HG03066 (cell line): ENCODE results near the gene UBN1.

Experiments
- ATAC-seq: cut with Tn5 transposase; IDR thresholded peaks from one replicate; pipeline ENCODE4 v1.9.1; 2021; ENCODE audit warnings: low read depth; ENCODE audit not compliant: unreplicated experiment

UBN1 gene, protein sequence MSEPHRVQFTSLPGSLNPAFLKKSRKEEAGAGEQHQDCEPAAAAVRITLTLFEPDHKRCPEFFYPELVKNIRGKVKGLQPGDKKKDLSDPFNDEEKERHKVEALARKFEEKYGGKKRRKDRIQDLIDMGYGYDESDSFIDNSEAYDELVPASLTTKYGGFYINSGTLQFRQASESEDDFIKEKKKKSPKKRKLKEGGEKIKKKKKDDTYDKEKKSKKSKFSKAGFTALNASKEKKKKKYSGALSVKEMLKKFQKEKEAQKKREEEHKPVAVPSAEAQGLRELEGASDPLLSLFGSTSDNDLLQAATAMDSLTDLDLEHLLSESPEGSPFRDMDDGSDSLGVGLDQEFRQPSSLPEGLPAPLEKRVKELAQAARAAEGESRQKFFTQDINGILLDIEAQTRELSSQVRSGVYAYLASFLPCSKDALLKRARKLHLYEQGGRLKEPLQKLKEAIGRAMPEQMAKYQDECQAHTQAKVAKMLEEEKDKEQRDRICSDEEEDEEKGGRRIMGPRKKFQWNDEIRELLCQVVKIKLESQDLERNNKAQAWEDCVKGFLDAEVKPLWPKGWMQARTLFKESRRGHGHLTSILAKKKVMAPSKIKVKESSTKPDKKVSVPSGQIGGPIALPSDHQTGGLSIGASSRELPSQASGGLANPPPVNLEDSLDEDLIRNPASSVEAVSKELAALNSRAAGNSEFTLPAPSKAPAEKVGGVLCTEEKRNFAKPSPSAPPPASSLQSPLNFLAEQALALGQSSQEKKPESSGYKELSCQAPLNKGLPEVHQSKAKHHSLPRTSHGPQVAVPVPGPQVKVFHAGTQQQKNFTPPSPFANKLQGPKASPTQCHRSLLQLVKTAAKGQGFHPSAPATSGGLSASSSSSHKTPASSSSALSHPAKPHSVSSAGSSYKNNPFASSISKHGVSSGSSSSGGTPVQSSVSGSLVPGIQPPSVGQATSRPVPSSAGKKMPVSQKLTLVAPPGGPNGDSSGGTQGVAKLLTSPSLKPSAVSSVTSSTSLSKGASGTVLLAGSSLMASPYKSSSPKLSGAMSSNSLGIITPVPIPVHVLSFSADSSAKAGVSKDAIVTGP (N-terminal part only)

DNA sequence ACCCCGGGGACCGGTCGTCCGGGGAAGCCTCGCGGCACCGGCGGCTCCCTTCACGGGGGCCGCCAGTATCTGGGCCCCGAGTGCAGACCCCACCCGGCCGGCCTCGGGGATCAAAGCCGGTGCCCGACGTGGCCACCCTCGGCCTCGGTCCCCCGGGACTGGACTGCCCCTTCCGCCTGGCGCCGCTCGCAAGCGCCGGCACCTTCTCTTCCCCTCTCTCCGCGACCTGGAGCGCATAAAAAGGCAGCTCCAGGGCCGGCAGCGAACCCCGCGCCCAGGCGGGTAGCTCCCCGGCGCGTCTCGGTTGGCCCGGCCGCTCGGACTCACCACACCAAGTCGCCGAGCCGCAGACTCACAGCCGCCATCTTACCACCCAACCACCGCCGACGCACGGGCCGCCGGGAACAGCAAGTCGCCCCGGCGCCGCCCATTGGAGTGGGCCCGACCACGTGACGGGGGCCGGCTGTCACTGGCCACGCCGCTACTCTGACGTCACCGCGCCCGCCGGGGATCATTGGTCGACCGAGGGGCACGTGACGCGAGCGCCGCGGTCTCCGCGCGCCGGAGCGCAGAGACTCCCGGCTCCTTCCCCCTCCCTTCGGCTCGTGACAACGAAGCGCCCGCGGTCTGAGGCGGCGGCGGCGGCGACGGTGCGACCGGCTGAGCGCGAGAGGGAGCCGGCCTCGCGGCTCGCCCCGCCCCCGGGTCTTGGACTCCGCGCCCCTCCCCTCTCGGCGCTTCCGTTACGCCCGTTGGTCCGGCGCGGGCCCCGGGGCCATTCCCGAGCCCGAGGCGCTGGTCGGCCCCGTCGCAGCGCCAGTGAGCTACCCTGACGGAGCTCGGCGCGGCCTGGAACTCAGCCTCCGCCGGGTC, at the start of gene UBN1, which contains the start of gene GLYR1:
UBN1 (plus strand) TSS at position 581 of the 873 bp plus-strand sequence. CDS start 5,437 bp downstream, outside the sequence.
GLYR1 (minus strand) TSS at position 388 of the 873 bp plus-strand sequence; CDS start at position 365, 23 bp downstream.
- peak; percentile 91 for ATAC-seq

DNA sequence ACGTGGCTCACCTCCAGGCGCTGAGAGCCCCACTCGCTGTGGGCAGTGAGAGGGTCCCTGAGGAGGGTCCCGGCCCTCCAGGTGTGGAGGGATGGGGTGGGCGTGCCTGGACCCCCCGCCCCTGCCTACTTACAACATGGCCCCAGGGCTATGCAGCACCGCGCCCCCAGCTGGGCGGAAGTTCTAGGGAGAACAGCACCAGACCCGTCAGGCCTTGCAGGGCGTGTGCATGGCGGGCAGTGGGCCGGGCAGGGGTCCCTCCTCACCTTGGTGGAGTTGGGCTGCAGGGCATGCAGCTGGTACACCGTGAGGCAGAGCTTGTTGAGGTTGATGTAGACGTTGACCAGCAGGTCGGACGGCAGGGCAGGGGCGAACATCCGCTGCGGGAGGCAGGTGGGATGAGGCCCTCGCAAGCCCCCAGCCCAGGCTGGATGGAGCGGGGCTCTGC, 49.5 kb upstream of the UBN1 start:
- no peak for ATAC-seq

DNA sequence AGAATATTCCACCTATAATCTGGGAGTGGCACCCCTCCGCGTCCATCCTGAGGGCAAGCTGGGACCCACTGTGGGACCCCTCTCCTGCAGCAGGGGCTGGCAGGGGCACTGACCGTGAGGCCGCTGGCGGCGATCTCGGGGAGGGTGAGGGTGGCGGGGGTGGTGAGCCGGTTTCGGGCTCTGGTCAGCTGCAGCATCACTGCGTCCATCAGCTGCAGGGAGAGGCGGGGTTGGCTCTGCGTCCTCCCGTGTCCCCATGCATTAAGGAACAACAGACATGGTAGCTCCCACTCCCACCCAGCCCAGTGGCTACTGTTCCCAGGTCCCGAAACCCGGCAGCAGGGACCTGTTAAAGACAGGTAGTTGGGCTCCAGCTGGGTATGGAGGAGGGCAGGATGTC, 48.8 kb upstream of the UBN1 start:
- ATAC-seq = no peak

DNA sequence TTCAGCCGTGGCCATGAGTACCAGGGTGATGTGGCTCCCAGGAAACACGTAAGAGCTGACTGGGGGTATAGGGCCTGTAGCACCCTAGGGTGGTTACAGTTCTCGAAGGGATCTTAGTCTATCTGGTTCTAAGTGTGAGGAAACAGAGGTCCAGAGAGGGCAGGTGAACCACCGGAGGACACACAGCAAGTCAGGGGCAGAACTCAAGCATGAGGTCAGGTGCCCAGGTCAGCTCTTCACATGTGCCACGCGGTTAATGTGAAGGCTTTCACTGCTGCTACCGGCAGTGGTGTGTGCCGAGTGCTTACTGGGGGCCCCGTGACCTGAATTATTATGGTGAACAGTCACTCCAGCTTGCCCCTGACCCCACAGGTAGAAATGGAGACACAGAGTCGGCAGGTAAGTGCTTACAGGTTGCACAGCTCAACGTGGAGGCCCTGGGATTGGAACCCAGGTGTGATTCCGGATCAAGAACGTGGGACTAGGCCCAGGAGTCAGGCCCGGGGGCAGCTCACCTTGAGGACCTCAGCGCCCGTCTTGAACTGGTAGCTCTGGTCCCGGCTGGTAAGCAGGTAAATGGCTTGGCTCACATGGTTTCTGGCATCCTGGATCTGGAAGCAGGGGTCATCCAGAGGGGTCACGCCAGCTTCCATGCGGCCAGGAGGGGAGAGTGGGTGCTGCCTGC, 48.0 kb upstream of the UBN1 start:
- ATAC-seq = no peak

DNA sequence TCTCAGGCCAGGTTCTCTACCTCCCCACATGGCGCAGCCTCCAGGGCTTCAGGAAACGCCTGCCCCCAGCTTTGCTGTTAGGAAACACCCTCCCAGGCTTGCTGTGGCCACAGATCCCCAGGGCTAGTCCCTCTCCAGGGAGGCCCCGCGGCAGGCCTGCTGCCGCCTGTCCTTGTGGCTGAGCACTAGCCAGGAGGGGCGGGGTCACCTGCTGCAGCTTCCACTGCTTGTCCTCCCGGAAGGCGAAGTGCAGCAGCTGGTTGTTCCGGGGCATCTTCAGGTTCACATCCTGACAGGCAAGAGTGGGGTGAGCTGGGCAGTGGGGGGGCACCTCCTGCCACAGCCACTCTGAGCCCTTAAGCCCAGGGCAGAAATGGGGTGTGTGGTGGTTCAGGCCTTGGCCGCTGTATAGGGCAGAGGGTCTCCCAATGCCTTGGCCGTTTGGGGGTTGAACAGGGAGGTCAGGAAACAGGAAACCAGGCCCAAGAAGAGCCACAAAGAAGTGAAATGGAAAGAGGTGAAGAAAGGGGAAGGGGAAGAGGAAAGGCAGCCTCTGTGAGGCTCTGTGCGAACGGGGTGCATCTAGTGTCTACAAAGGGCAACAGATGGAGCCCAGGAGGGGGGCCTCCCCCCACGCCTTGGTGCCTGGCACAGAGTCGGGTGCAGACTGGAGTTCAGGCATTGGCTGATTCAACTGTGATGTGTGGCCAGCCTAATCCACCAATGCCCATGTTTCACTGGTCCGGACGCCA, 46.8 kb upstream of the UBN1 start:
- no peak for ATAC-seq

DNA sequence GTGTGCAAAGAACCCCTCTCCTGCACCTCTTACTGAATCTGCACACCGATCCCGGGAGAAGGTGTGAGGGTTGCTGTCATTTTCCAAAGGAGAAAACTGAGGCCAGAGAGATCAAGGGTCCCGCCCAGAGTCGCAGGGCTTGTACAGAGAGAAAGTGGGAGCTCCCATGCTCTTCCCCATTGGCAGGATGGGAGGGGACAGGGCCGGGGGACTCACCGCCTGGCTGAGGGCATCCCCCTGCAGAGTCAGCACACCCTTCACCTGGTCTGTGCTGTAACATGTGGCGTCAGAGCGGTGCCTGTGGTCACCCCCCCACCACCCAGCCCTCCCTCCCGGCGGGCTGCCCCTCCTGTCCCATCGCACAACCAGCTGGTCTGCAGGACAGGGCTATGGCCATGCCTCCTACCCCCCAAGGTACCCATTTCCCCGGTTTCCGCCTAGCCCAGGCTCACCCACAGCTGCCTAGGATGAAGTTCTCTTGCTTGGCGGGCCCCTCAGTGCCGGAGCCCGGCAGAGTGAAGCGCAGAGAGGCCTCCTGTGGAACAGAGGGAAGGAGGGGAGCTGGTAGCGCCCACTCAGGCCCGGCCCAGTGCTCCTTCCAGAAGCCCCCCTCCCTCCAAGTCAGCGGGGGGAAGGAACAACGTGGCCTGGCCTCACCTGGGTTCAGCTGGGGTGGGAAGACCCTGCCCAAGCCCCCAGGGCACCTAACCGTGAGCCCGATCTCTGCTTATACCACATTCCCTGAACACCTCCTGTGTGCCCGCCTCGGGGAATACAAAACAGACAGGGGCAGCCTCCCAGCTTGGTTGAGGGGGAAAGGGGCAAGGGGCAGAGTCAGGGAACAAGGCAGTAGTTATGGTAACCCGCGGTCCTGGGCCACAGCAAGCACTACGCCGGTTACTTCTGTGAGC, 46.0 kb upstream of the UBN1 start:
- ATAC-seq = no peak

DNA sequence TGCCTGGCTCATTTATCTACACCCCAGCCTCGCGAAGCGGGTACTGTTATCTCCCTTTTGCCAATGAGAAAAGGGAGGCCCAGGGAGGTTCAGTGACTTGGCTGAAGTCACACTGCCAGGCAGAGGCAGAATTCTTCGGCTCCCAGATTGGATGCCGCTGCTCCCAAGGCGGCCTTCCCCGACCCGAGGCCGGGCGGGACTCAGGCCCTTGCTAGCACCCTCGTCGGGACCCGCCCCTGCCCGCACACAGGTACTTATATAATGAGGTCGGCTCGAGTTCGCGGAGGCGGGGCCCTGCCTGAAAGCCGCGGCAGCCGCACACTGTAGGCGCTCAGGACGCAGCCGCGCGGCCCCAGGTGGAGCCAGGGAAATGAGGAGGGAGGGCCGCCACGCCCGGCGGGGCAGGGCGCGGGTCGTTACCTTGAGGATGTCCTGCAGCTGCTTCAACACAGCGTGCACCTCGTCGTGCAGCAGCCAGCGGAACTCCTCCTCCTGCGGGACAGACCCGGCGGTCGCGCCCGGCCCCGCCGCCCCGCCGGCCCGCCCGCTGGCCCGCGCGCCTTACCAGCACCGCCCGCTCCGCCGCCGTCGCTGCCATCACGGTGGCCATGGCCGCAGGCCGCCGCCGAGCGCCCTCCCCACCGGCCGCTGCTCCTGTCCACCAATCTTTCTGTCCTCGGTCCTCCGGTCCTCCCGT, 45.2 kb upstream of the UBN1 start, which contains the start of gene ROGDI:
ROGDI (minus strand) TSS at position 672 of the 697 bp plus-strand sequence; CDS start at position 610, 62 bp downstream.
- ATAC-seq = peak; percentile 51

DNA sequence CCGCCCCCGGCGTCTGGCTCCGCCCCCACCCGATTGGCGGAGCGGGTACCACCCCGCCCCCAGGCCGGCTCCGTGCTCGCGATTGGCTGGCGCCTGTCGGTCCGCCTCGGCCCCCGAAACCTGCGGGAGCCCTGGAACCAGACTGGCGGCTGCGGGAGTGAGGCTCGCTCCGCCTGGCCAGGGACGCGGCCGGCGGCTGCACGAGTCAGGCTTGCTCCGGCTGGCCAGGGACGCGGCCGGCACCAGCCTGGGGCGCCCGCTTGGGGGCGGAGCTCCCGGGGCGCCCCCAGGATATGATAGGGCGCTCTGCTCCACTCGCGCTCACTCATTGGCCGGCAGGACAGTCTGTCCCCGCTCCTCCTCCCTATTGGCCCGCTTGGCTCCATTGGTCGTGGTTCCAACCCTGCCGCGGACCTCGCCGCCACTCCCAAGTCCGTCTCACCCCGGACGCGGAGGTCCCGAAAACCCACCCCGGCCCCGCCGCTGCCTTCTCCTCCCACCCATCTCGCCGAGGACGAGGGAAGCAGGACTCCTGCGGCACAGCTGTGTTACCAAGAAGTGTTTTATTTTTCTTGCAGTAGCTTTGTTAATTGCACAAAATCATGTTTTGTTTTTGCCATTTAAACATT, 44.5 kb upstream of the UBN1 start:
- peak; percentile 93 for ATAC-seq

DNA sequence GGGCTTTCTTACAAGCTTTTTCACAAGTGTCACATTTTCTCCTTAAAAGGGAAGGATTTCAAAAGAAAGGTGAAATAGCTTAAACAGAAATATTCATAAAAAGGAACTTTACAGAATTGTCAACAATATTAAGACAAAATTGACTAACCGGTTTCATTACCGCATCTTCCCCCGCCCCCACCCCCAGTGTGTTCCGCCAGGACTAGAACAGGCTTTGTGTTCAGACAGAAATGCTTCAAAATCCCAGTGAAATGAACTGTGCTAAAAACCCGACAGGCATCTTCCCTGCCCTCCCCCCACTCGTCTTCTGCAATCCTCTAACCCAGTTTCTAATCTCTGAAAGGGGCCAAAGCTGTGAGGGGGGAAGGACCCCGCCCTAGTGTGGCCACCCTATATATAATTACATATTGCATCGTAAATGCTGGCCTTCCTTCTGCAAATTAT, 43.9 kb upstream of the UBN1 start:
- ATAC-seq = no peak

DNA sequence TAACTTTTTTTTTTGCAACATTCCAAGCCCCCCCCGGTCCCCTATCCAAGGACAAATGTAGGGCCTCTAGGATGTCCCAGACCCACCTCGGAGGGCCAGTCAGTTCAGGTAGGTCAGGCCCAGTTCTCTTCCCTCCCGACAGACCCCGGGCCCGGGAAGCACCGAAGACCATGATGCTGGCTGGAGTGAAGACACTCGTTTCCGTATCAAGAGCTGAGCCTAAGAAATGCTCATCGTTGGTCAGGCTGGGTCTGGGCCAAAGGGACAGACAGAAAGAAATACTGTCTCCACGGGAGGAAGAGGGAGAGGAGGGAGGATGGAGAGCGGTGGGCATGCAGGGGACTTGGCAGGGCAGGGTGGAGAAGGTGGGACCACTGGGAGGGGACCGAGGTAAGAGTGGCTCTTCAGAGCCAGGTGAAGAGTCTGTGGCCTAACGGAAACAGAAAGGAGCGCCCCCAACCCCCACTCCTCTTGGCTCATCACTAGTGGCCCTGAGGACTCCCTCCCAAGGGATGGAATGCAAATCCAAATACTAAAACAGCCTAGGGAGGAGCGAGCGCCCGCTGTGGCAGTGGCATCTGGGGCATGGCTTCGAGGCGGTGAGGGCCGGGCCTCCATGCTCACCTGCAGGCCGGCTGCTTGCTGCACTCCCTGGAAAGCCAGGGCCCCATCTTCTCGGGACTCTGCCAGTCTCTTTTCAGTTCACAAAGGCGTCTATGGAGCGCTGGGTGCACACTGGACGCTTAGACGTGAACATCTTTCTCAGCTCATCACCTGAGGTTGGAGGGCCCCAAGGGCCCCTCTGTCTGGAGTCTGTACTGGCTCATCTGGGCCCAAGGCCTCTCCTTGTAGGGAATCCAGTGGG, 43.2 kb upstream of the UBN1 start:
- ATAC-seq = no peak

DNA sequence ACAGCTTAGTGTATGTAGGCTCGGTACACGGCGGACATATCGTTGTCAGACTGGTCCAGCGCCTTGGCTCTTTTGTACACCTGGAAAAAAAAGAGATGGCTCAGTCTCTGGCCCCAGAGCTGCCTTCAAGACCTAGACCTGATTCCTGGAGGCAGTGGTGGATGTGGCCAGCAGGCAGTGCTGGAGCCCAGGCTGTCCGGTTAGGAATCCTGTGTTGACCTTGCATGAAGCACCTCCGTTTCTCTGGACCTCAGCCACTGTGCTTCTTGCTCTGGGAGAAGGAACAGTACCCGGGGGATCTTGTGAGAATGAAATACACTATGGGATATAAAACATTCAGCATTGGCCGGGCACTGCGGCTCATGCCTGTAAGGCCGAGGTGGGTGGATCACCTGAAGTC, 42.0 kb upstream of the UBN1 start:
- no peak for ATAC-seq

DNA sequence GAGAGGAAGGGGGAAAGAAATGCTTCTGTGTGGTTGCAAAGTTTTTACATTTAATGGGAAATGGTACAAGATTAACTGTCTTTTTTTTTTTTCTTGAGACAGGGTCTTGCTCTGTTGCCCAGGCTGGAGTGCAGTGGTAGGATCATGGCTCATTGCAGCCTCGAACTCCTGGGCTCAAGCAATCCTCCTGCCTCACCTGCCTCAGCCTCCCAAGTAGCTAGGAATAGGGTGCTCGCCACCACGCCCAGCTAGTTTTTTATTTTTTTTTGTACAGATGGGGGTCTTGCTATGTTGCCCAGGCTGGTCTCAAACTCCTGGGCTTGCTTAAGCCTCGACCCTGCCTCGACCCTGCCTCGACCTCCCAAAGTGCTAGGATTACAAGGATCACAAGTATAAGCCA, 41.0 kb upstream of the UBN1 start:
- ATAC-seq = no peak

DNA sequence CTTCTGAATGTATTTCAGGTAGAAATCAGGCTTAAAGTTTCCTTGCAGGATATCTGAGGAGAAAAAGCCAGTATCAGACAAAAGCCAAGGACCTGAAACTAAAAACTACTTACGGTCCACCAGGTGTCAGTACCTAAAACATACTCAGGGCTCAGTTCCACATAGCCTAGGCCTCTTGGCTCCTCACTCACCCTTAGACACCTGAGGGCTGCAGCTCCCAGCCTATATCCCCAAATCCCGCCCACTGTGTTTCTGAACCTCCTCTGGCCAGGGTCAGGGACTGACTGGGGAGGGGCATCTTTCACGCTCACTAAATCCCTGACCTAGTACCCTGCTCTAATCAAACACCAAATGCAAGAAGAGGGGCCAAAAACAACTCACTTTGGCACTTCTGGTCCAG, 36.0 kb upstream of the UBN1 start:
- ATAC-seq = no peak

DNA sequence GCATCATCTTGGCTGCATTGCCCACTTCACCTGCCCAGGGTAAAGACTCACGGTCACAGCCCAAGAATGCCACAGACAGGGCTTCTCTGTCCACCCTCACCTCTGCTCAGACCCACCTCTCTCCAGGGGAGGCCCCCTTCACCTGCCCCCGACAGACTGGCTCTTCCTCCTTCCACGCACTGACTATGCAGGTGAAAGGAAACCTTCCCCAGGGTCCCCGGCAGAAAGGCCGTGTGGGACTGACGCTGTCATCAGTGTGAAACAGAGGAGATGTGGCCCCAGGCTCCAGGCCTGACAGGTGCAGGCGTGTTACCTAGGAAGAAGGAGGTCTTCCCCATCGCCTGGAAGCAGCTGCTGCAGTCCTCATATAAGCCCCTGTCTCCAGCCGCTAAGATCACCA, 35.5 kb upstream of the UBN1 start:
- ATAC-seq = no peak

DNA sequence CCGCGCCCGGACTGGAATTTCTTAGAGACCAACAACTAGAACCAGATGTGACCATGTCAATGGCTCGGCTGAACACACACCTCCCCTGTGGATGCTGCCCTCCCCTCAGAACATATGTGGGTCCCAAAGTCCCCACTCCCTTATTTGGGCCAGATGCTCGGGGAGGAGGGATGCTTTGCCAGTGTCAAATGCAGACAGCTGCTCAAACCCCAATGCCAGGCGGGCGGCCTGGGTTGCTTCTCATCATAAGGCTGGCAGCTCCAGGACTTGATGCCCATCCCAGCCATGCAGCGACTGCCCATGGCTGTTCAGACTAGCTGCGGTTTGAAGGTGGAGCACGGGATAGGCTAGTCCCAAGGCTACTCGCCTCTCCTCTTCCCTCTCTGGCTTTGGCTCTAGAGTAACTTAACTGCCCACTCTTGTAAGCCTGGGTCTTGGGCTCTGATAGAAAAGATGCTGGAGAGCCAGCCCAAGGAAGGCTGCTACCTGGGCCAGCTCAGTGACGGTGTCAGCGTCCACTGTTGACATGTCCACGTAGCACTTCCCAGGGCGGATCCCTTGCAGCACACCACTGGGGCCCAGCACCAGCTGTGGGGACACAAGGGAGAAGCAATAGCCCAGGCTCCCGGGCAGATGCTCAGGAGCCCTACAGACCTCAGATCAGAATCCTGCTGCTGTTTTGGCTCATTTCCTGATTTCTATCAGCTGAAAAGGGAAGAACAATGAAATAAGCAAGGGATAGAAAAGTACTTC, 33.9 kb upstream of the UBN1 start:
- ATAC-seq = no peak
